K562 (cell line): ENCODE data around the gene TMEM181.

Experiments
- CC2D1A ChIP-seq: fragments of 450-650 bp; IDR thresholded peaks from 2 replicates; pipeline ENCODE4 v1.6.1; 2017; ENCODE audit warnings: mild to moderate bottlenecking
- CREB1 ChIP-seq, 2 experiments: sonication (generic) in 1 of 2; formaldehyde crosslinking in 1 of 2; IDR thresholded peaks; 2 replicates each; pipeline versions ENCODE4 v1.6.1 to v1.8.0; 2012 to 2022; ENCODE audit warnings: inconsistent platforms in 1 of 2, mild to moderate bottlenecking in 1 of 2, missing genetic modification reagents in 1 of 2, moderate library complexity in 1 of 2
- CREB3 ChIP-seq: fragments of 450-650 bp; conservative IDR thresholded peaks from 2 replicates; pipeline ENCODE4 v1.6.1; 2016; ENCODE audit warnings: missing genetic modification characterization, low read depth, mild to moderate bottlenecking, missing compliant biosample characterization, moderate library complexity
- EP300 ChIP-seq: IDR thresholded peaks from 2 replicates; pipeline ENCODE4 v1.6.1; 2012; ENCODE audit warnings: low read length, improper control_type of control experiment
- HNRNPLL ChIP-seq: fragments of 200-400 bp; formaldehyde crosslinking; IDR thresholded peaks from 2 replicates; pipeline ENCODE4 v1.6.1; 2017; ENCODE audit warnings: low read length, low read depth, mild to moderate bottlenecking; ENCODE audit not compliant: poor library complexity, severe bottlenecking
- NFYB ChIP-seq: IDR thresholded peaks from 2 replicates; pipeline ENCODE4 v1.6.1; 2011; ENCODE audit warnings: mild to moderate bottlenecking, moderate library complexity; ENCODE audit not compliant: insufficient read length; ENCODE audit errors: extremely low read depth
- PHF8 ChIP-seq: fragments of 200-600 bp; sonication (generic); IDR thresholded peaks from 2 replicates; pipeline ENCODE4 v1.6.1; 2012; ENCODE audit warnings: mixed run types, mild to moderate bottlenecking, inconsistent platforms, low read length, moderate library complexity, borderline replicate concordance
- RAD51 ChIP-seq: fragments of 450-650 bp; IDR thresholded peaks from 2 replicates; pipeline ENCODE4 v1.7.1; 2016; ENCODE audit warnings: low read depth, mild to moderate bottlenecking, borderline replicate concordance
- ZNF121 ChIP-seq: sonication (generic); formaldehyde crosslinking; conservative IDR thresholded peaks from 2 replicates; pipeline ENCODE4 v1.8.0; 2022; ENCODE audit warnings: missing genetic modification reagents
- ZNF140 ChIP-seq: fragments of 250-450 bp; sonication (Bioruptor Pico); IDR thresholded peaks from 2 replicates; pipeline ENCODE4 v1.8.0; 2021; ENCODE audit warnings: moderate library complexity, mild to moderate bottlenecking, inconsistent platforms
- ZNF197 ChIP-seq: fragments of 200-800 bp; sonication (Bioruptor generic); IDR thresholded peaks from 2 replicates; pipeline ENCODE4 v1.6.1; 2016; ENCODE audit warnings: low read depth, missing genetic modification characterization, missing compliant biosample characterization
- ZNF263 ChIP-seq: sonication (generic); formaldehyde crosslinking; IDR thresholded peaks from 2 replicates; pipeline ENCODE4 v1.8.0; 2022; ENCODE audit warnings: mild to moderate bottlenecking, missing genetic modification reagents, borderline replicate concordance
- TF ChIP-seq, protein P1 (sequence below): sonication (generic); formaldehyde crosslinking; IDR thresholded peaks from 2 replicates; pipeline ENCODE4 v1.8.0; 2023; ENCODE audit warnings: mild to moderate bottlenecking, missing genetic modification reagents
- TF ChIP-seq, protein P2 (sequence below): fragments of 450-650 bp; IDR thresholded peaks from 2 replicates; pipeline ENCODE4 v1.6.1; 2016; ENCODE audit warnings: low read depth

GRCh38 chr6:158536084-158536890 is 23.6 kb upstream of the TMEM181 start:
- TF ChIP-seq RAD51 = no peak
- TF ChIP-seq ZNF140 (CRISPR knock-in tag) = no peak
- TF ChIP-seq CREB1 (IDR thresholded peaks at IDR 0.05) = no peak; the same call in 1 of the 2 replicates
- peak; percentile 41; the same call in 1 of the 2 replicates for TF ChIP-seq CREB1 (CRISPR knock-in tag; IDR thresholded peaks at IDR 0.05)
- TF ChIP-seq, protein P1, sequence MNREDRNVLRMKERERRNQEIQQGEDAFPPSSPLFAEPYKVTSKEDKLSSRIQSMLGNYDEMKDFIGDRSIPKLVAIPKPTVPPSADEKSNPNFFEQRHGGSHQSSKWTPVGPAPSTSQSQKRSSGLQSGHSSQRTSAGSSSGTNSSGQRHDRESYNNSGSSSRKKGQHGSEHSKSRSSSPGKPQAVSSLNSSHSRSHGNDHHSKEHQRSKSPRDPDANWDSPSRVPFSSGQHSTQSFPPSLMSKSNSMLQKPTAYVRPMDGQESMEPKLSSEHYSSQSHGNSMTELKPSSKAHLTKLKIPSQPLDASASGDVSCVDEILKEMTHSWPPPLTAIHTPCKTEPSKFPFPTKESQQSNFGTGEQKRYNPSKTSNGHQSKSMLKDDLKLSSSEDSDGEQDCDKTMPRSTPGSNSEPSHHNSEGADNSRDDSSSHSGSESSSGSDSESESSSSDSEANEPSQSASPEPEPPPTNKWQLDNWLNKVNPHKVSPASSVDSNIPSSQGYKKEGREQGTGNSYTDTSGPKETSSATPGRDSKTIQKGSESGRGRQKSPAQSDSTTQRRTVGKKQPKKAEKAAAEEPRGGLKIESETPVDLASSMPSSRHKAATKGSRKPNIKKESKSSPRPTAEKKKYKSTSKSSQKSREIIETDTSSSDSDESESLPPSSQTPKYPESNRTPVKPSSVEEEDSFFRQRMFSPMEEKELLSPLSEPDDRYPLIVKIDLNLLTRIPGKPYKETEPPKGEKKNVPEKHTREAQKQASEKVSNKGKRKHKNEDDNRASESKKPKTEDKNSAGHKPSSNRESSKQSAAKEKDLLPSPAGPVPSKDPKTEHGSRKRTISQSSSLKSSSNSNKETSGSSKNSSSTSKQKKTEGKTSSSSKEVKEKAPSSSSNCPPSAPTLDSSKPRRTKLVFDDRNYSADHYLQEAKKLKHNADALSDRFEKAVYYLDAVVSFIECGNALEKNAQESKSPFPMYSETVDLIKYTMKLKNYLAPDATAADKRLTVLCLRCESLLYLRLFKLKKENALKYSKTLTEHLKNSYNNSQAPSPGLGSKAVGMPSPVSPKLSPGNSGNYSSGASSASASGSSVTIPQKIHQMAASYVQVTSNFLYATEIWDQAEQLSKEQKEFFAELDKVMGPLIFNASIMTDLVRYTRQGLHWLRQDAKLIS (CRISPR knock-in tag) = peak; percentile 56; the same call in 1 of the 2 replicates
- TF ChIP-seq PHF8 = no peak
- TF ChIP-seq CREB3 (tag) = peak; percentile 71; the same call in 1 of the 2 replicates
- no peak; the same call in 1 of the 2 replicates for TF ChIP-seq EP300
- TF ChIP-seq HNRNPLL = no peak
- TF ChIP-seq ZNF197 (CRISPR knock-in tag) = peak; percentile 93
- TF ChIP-seq, protein P2, sequence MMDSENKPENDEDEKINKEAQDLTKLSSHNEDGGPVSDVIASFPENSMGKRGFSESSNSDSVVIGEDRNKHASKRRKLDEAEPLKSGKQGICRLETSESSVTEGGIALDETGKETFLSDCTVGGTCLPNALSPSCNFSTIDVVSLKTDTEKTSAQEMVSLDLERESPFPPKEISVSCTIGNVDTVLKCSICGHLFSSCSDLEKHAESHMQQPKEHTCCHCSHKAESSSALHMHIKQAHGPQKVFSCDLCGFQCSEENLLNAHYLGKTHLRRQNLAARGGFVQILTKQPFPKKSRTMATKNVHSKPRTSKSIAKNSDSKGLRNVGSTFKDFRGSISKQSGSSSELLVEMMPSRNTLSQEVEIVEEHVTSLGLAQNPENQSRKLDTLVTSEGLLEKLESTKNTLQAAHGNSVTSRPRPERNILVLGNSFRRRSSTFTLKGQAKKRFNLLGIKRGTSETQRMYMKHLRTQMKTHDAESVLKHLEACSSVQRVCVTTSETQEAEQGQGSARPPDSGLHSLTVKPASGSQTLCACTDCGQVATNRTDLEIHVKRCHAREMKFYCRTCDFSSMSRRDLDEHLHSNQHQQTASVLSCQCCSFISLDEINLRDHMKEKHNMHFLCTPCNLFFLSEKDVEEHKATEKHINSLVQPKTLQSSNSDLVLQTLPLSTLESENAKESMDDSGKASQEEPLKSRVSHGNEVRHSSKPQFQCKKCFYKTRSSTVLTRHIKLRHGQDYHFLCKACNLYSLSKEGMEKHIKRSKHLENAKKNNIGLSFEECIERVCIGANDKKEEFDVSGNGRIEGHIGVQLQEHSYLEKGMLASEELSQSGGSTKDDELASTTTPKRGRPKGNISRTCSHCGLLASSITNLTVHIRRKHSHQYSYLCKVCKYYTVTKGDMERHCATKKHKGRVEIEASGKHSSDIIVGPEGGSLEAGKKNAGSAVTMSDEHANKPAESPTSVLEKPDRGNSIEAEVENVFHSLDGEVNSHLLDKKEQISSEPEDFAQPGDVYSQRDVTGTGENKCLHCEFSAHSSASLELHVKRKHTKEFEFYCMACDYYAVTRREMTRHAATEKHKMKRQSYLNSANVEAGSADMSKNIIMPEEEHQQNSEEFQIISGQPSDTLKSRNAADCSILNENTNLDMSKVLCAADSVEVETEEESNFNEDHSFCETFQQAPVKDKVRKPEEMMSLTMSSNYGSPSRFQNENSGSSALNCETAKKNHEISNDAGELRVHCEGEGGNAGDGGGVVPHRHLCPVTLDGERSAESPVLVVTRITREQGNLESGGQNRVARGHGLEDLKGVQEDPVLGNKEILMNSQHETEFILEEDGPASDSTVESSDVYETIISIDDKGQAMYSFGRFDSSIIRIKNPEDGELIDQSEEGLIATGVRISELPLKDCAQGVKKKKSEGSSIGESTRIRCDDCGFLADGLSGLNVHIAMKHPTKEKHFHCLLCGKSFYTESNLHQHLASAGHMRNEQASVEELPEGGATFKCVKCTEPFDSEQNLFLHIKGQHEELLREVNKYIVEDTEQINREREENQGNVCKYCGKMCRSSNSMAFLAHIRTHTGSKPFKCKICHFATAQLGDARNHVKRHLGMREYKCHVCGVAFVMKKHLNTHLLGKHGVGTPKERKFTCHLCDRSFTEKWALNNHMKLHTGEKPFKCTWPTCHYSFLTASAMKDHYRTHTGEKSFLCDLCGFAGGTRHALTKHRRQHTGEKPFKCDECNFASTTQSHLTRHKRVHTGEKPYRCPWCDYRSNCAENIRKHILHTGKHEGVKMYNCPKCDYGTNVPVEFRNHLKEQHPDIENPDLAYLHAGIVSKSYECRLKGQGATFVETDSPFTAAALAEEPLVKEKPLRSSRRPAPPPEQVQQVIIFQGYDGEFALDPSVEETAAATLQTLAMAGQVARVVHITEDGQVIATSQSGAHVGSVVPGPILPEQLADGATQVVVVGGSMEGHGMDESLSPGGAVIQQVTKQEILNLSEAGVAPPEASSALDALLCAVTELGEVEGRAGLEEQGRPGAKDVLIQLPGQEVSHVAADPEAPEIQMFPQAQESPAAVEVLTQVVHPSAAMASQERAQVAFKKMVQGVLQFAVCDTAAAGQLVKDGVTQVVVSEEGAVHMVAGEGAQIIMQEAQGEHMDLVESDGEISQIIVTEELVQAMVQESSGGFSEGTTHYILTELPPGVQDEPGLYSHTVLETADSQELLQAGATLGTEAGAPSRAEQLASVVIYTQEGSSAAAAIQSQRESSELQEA = no peak
- TF ChIP-seq ZNF263 (CRISPR knock-in tag) = peak; percentile 81
- no peak for TF ChIP-seq NFYB
- 0 out of 2 replicates have a peak, but pooled peaks have one; percentile 48 for TF ChIP-seq CC2D1A
- TF ChIP-seq ZNF121 = no peak
